K562 (cell line): ENCODE results near the gene ARHGAP22. TPM values are rescaled to one million over a fixed set of nuclear protein-coding genes. Genes with fewer than 3 reads are reported as not detected.

Source experiments
- CREB1 ChIP-seq, 2 experiments: sonication (generic) in 1 of 2; formaldehyde crosslinking in 1 of 2; IDR thresholded peaks; 2 replicates each; pipeline versions ENCODE4 v1.6.1 to v1.8.0; 2012 to 2022; ENCODE audit warnings: inconsistent platforms in 1 of 2, mild to moderate bottlenecking in 1 of 2, missing genetic modification reagents in 1 of 2, moderate library complexity in 1 of 2
- FOS ChIP-seq: IDR thresholded peaks from 3 replicates; pipeline ENCODE4 v1.6.1; 2011; ENCODE audit not compliant: insufficient read length; ENCODE audit errors: extremely low read depth
- FOXA3 ChIP-seq, 2 experiments: fragments of 450-650 bp in 1 of 2; sonication (generic) in 1 of 2; formaldehyde crosslinking; IDR thresholded peaks in 1 of 2; conservative IDR thresholded peaks in 1 of 2; 2 replicates each; pipeline versions ENCODE4 v1.4.0 to v1.8.0; 2020 to 2022; ENCODE audit warnings: mild to moderate bottlenecking in 2 of 2, missing genetic modification reagents in 1 of 2
- GTF2E2 ChIP-seq: fragments of 200-800 bp; sonication (Bioruptor generic); IDR thresholded peaks from 2 replicates; pipeline ENCODE4 v1.6.1; 2016; ENCODE audit warnings: missing genetic modification characterization, missing compliant biosample characterization
- HMG20A ChIP-seq: fragments of 450-650 bp; formaldehyde crosslinking; conservative IDR thresholded peaks from 2 replicates; pipeline ENCODE4 v1.4.0; 2020; ENCODE audit warnings: mild to moderate bottlenecking, mixed read lengths
- HNRNPUL1 ChIP-seq: fragments of 200-400 bp; formaldehyde crosslinking; IDR thresholded peaks from 2 replicates; pipeline ENCODE4 v1.6.1; 2017; ENCODE audit warnings: low read length
- MAFG ChIP-seq: fragments of 450-650 bp; conservative IDR thresholded peaks from 2 replicates; pipeline ENCODE4 v1.6.1; 2016; ENCODE audit warnings: missing genetic modification characterization, missing compliant biosample characterization
- MYNN ChIP-seq, 2 experiments: sonication (generic); formaldehyde crosslinking in 1 of 2; IDR thresholded peaks; 2 replicates each; pipeline versions ENCODE4 v1.5.0 to v1.6.1; 2016 to 2020; ENCODE audit warnings: antibody characterized with exemption in 1 of 2, missing genetic modification reagents in 1 of 2
- PTRF ChIP-seq: fragments of 450-650 bp; IDR thresholded peaks from 2 replicates; pipeline ENCODE4 v1.6.1; 2016; ENCODE audit warnings: mild to moderate bottlenecking, missing genetic modification characterization, missing compliant biosample characterization
- TOE1 ChIP-seq, 2 experiments: fragments of 450-650 bp in 1 of 2; sonication (generic) in 1 of 2; formaldehyde crosslinking in 1 of 2; IDR thresholded peaks; 2 replicates each; pipeline versions ENCODE4 v1.7.1 to v1.8.0; 2016 to 2022; ENCODE audit warnings: borderline replicate concordance in 2 of 2, mild to moderate bottlenecking in 2 of 2, antibody characterized with exemption in 1 of 2, inconsistent platforms in 1 of 2, low read depth in 1 of 2, missing genetic modification reagents in 1 of 2, moderate library complexity in 1 of 2
- ZNF175 ChIP-seq: fragments of 200-800 bp; sonication (Bioruptor generic); IDR thresholded peaks from 2 replicates; pipeline ENCODE4 v1.6.1; 2016; ENCODE audit warnings: low read depth, mild to moderate bottlenecking, missing genetic modification characterization, missing compliant biosample characterization
- ZNF311 ChIP-seq: fragments of 250-450 bp; sonication (Bioruptor Pico); IDR thresholded peaks from 2 replicates; pipeline ENCODE4 v1.4.0; 2020; ENCODE audit warnings: mild to moderate bottlenecking, moderate library complexity
- ZNF561 ChIP-seq: fragments of 450-650 bp; formaldehyde crosslinking; conservative IDR thresholded peaks from 2 replicates; pipeline ENCODE4 v1.4.0; 2020; ENCODE audit warnings: mild to moderate bottlenecking, moderate library complexity
- polyA plus RNA-seq, 8 experiments: library from polyadenylated mRNA; depleted of rRNA in 4 of 8; stranded (reverse) in 5 of 8; unstranded in 3 of 8; fragments of >200 nt; fragmentation: Nextera tagmentation in 2 of 8; fragmentation: Illumina TruSeq in 1 of 8; extraction: Ambion mirVana in 2 of 8; extraction: Trizol in 1 of 8; gene quantifications; 2 replicates each; pipeline versions ENCODE4 v1.2.1 to v1.2.3, GENCODE V29; 2011 to 2014; ENCODE audit warnings: inconsistent platforms in 1 of 8, missing spikeins in 1 of 8
- total RNA-seq, 7 experiments: library from RNA; depleted of rRNA in 6 of 7; stranded (reverse); fragments of >200 nt in 6 of 7; fragmentation: Illumina TruSeq in 2 of 7; extraction: Trizol in 2 of 7; gene quantifications; 2 replicates each; pipeline versions ENCODE4 v1.2.1 to v1.2.3, GENCODE V29; 2011 to 2021; ENCODE audit warnings: low replicate concordance in 1 of 7
- TF ChIP-seq, protein P1 (sequence below): fragments of 450-650 bp; IDR thresholded peaks from 2 replicates; pipeline ENCODE4 v1.6.1; 2016; ENCODE audit warnings: missing biosample characterization, missing genetic modification characterization
- TF ChIP-seq, protein P2 (sequence below), 3 experiments: fragments of 200-800 bp in 1 of 3; fragments of 250-450 bp in 1 of 3; fragments of 450-650 bp in 1 of 3; sonication (Bioruptor Pico) in 1 of 3; sonication (Bioruptor generic) in 1 of 3; formaldehyde crosslinking in 1 of 3; IDR thresholded peaks; 2 replicates each; pipeline versions ENCODE4 v1.6.1 to v1.8.0; 2016 to 2022; ENCODE audit warnings: mild to moderate bottlenecking in 2 of 3, missing genetic modification characterization in 2 of 3, missing compliant biosample characterization in 1 of 3, moderate library complexity in 1 of 3
- TF ChIP-seq, protein P3 (sequence below), 2 experiments: fragments of 200-800 bp in 1 of 2; sonication (Bioruptor generic) in 1 of 2; sonication (generic) in 1 of 2; formaldehyde crosslinking in 1 of 2; IDR thresholded peaks in 1 of 2; conservative IDR thresholded peaks in 1 of 2; 2 replicates each; pipeline versions ENCODE4 v1.5.0 to v1.6.1; 2016 to 2020; ENCODE audit warnings: missing compliant biosample characterization in 1 of 2, missing genetic modification characterization in 1 of 2, missing genetic modification reagents in 1 of 2
- TF ChIP-seq, protein P4 (sequence below), 2 experiments: fragments of 450-650 bp in 1 of 2; sonication (generic) in 1 of 2; formaldehyde crosslinking; conservative IDR thresholded peaks; 2 replicates each; pipeline versions ENCODE4 v1.4.0 to v1.8.1; 2020 to 2022; ENCODE audit warnings: mild to moderate bottlenecking in 1 of 2, missing genetic modification reagents in 1 of 2
- TF ChIP-seq, protein P5 (sequence below): fragments of 450-650 bp; formaldehyde crosslinking; IDR thresholded peaks from 2 replicates; pipeline ENCODE4 v1.4.0; 2020; ENCODE audit warnings: mild to moderate bottlenecking, moderate library complexity

Gene ARHGAP22
- total and polyA plus RNA-seq, 9 of the 15 experiments (the other 6 are each of a cell fraction or from before 2014, with no cell fraction given), result 1.3 to 28.1 (median 12.7) TPM

DNA sequence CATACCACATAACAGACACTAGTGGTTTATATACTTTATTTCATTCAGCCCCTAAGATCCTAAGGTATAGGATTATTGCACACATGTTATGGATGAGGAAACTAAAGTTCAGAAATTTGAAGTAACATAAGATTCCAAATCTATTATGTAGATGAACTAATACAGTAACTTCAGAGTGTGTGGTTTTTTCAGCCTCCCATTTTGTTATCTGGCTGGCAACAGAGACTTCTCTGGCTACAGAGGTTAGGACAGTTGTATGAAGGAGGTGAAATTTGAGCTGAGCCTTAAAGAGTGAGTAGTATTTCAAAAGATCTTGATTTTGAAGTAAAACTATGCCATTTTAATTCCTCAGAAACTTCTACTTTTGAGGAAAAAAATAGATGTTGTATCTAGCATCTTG lies 173.0 kb downstream of the ARHGAP22 start (continued):
- TF ChIP-seq MYNN (IDR thresholded peaks at IDR 0.05) (no peak), MYNN (CRISPR knock-in tag; IDR thresholded peaks at IDR 0.05) (no peak), MAFG (tag) (no peak), HMG20A (CRISPR knock-in tag) (no peak), PTRF (tag) (no peak), ZNF311 (peak; percentile 43; the same call in 1 of the 2 replicates), HNRNPUL1 (no peak), ZNF175 (no peak), FOXA3 (CRISPR knock-in tag; conservative IDR thresholded peaks at IDR 0.05 in 1 of 2, IDR thresholded peaks at IDR 0.05 in 1 of 2) (no peak), CREB1 (IDR thresholded peaks at IDR 0.05) (no peak), CREB1 (CRISPR knock-in tag; IDR thresholded peaks at IDR 0.05) (no peak), ZNF561 (CRISPR knock-in tag) (no peak), FOS (no peak), GTF2E2 (tag) (no peak), TOE1 (IDR thresholded peaks at IDR 0.05; ENCODE audit: borderline replicate concordance) (no peak), TOE1 (CRISPR knock-in tag; IDR thresholded peaks at IDR 0.05; ENCODE audit: borderline replicate concordance, low read depth) (no peak)
- TF ChIP-seq, protein P1, sequence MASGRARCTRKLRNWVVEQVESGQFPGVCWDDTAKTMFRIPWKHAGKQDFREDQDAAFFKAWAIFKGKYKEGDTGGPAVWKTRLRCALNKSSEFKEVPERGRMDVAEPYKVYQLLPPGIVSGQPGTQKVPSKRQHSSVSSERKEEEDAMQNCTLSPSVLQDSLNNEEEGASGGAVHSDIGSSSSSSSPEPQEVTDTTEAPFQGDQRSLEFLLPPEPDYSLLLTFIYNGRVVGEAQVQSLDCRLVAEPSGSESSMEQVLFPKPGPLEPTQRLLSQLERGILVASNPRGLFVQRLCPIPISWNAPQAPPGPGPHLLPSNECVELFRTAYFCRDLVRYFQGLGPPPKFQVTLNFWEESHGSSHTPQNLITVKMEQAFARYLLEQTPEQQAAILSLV (tag), result no peak
- TF ChIP-seq, protein P2, sequence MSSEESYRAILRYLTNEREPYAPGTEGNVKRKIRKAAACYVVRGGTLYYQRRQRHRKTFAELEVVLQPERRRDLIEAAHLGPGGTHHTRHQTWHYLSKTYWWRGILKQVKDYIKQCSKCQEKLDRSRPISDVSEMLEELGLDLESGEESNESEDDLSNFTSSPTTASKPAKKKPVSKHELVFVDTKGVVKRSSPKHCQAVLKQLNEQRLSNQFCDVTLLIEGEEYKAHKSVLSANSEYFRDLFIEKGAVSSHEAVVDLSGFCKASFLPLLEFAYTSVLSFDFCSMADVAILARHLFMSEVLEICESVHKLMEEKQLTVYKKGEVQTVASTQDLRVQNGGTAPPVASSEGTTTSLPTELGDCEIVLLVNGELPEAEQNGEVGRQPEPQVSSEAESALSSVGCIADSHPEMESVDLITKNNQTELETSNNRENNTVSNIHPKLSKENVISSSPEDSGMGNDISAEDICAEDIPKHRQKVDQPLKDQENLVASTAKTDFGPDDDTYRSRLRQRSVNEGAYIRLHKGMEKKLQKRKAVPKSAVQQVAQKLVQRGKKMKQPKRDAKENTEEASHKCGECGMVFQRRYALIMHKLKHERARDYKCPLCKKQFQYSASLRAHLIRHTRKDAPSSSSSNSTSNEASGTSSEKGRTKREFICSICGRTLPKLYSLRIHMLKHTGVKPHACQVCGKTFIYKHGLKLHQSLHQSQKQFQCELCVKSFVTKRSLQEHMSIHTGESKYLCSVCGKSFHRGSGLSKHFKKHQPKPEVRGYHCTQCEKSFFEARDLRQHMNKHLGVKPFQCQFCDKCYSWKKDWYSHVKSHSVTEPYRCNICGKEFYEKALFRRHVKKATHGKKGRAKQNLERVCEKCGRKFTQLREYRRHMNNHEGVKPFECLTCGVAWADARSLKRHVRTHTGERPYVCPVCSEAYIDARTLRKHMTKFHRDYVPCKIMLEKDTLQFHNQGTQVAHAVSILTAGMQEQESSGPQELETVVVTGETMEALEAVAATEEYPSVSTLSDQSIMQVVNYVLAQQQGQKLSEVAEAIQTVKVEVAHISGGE (CRISPR knock-in tag; IDR thresholded peaks at IDR 0.05), result no peak
- TF ChIP-seq, protein P3, sequence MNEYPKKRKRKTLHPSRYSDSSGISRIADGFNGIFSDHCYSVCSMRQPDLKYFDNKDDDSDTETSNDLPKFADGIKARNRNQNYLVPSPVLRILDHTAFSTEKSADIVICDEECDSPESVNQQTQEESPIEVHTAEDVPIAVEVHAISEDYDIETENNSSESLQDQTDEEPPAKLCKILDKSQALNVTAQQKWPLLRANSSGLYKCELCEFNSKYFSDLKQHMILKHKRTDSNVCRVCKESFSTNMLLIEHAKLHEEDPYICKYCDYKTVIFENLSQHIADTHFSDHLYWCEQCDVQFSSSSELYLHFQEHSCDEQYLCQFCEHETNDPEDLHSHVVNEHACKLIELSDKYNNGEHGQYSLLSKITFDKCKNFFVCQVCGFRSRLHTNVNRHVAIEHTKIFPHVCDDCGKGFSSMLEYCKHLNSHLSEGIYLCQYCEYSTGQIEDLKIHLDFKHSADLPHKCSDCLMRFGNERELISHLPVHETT (CRISPR knock-in tag; conservative IDR thresholded peaks at IDR 0.05 in 1 of 2, IDR thresholded peaks at IDR 0.05 in 1 of 2), result peak in 1 of 2 experiments; percentile 48; a peak in 1 of 4 replicates
- TF ChIP-seq, protein P4, sequence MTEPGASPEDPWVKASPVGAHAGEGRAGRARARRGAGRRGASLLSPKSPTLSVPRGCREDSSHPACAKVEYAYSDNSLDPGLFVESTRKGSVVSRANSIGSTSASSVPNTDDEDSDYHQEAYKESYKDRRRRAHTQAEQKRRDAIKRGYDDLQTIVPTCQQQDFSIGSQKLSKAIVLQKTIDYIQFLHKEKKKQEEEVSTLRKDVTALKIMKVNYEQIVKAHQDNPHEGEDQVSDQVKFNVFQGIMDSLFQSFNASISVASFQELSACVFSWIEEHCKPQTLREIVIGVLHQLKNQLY (CRISPR knock-in tag; conservative IDR thresholded peaks at IDR 0.05), result no peak
- TF ChIP-seq, protein P5, sequence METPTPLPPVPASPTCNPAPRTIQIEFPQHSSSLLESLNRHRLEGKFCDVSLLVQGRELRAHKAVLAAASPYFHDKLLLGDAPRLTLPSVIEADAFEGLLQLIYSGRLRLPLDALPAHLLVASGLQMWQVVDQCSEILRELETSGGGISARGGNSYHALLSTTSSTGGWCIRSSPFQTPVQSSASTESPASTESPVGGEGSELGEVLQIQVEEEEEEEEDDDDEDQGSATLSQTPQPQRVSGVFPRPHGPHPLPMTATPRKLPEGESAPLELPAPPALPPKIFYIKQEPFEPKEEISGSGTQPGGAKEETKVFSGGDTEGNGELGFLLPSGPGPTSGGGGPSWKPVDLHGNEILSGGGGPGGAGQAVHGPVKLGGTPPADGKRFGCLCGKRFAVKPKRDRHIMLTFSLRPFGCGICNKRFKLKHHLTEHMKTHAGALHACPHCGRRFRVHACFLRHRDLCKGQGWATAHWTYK (CRISPR knock-in tag), result no peak
